ENCODE results near the gene MAP2K3.

Gene MAP2K3

DNA sequence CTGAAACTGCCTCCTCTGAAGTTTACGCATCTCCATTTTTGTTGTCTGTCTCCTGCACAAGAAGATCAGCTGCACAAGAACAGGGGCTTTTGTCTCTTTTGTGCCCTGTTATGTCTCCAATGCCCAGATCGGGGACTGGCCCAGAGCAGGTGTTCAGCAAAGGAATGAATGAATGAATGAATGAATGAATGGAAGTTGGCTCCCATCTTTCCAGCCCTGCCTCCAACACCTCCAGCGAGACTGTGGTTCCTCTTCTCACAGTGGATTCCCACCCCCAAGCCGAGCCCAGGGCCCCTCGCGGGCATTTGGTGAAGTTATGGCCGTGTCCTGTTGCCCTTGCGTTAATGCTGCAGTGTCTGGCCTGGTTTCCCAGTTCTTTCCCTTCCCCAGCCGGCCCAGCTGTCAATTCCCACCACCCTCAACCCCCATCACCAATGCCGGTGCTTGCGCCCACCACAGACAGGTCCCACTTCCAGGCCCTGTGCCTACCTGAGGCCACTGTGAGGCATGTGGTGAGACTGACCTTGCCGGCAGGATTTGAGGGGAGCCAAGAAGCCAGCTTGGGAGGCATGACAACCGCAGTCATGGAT is 70.4 kb downstream of the MAP2K3 start:
- DNase-seq, result no peak

- no peak for DNase-seq
These were observed 71.1 kb downstream of the MAP2K3 start for GRCh38 chr17:21355586-21355985.

GRCh38 chr17:21356537-21357127 is 72.1 kb downstream of the MAP2K3 start:
- DNase-seq, result no peak

DNA sequence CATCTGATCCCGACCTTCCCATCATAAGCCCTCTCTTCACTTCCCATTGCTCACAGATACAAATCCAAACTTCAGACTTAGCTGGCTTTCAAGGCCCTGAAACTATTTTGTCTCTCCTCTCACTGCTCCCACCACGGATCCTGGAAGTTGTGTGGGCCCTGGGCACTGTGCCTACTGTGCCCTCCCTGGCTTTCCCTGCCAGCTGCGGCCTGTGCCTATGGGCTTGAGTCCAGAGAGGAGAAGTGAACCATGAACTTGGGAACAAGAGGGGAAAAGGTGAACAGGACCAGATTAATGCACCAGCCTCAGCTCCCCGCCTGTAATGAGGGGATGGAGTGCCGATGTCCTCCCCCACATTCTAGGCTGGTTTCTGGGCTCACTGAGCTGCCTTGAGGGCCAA is 72.8 kb downstream of the MAP2K3 start:
- no peak for DNase-seq

DNA sequence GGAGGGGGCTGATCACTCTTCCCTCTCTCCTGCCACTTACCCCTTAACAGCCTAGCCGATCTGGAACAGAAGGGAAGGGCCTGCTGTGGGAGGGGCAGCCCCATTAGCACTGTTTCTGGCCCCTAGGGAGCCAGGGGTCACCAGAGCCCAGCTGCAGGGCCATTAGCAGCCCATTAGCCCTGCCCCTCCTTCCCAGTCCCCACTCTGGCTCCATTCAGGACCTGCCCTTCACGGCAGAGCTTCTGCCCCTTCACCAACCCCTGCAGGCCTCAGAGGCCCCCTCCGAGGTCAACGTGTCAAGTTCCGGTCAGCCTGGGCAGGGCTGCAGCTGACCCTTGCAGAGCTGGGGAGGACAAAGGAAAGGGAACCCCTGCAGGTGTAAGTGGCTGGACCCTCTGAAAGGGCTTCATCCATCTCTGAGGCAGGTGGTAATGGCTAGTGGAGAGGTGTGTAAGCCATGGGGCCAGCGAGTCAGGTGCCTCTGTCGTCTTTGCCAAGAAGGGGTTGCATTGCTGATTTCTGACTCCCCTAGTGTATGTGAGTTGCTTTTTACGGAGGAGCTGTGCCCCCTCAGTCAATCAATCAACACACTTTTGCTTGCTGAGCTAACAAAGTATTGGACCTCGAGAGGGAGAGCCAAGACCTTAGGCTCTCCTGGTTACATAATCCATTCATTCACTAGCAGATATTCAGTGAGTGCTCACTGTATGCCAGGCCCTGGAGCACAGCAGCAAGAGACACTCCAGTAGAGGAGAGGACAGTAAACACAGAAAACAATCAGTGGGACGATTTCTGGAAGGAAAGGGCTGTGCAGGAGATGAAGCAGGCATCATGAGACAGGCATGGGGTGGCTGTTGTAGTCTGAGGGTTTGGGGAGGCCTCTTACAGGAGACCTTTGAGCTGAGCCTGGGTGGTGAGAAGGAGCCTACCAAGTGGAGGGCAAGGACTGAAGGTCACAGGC is 73.5 kb downstream of the MAP2K3 start:
- no peak for DNase-seq

DNA sequence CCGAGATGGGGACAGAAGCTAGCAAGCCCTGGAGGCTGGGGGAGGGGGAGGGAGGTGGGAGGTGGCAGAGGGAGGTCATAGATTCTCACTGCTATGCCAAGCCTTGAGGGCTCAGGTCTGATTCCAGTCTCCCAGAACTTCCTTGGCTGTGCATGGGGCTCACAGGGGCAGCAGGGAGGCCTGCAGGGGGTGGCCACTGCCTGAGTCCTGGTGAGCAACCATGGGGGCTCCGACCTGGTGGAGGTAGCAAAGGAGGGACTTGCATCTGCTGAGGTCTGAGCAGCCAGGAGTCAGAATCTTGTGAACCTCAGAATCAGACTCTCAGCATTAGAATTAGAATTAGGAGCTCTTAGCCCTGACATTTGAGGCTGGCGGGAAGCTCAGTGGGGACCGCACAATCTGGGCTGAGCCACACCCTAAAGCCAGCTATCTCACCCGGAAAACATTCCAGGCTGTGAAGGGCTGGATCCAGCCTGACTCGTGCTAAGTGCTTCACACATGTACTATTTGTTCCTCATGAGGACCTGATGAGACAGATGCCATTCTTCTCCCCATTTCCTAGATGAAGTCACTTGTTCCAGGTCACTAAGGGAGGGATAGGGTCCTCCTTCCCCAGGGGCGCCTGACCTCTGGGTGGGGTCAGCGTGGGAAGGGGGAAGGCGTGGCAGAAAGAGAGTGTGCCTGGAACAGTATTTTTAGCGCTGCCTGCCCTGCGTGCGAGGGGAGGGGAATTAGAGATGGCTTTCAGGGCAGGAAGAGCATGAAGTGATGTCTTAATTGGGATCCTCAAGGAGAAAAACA is 74.4 kb downstream of the MAP2K3 start:
- DNase-seq, result no peak

DNA sequence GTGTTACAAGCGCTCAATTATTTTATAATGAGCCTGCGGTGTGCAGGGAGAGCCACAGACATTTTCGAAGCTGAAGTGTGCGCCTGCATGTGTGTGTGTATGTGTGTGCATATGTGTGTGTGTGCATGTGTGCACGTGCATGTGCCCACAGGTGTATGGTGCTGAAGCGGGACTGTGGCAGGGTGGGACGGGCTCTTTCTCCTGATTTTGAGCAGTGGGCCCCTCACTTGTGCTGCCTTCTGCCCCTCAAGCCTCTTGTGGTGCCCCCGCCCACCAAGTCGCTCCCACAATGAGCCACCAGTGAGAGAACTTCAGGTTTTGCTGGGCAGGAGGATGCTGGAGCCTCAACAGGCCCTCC is 75.0 kb downstream of the MAP2K3 start:
- no peak for DNase-seq

- no peak for DNase-seq
These were observed 75.5 kb downstream of the MAP2K3 start for GRCh38 chr17:21360048-21360447.

DNA sequence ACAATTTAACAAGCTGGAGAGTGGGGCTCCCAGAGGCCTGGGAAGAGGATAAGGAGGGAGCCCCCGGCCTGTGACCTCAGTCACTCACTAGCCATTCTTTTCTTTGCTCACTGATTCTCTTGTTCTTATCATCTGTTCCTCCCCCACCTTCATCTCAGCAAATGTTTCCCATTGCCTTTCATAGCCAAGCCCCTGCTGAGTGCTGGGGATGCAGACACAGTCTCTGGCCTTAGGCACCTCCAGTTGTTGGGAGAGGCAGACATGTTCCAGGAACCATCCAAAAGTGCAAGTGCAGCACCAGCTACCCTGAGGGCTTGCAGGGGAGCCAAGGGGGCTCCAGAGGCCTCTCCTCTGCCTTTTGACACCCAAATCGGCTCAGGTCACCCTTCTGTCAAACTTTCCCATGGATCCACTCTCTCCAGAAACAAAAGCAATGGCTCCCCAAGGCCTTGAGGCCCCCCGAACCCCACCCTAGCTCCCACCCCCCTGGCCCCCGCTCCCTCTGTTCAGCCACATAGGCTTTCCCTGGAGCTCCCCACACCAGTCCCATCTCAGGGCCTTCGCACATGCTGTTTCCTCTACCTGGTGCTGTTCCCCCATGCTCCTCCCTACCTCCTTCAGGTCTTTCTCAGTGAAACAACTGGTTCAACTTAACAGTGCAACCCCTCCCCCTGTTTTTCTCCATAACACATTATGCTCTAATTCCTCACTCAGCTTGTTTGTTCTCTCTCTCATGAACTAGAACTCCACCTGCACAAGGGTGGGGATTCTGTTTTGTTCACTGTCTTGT is 76.7 kb downstream of the MAP2K3 start:
- no peak for DNase-seq

- DNase-seq, result no peak
These were observed 77.9 kb downstream of the MAP2K3 start for GRCh38 chr17:21362331-21362931.

GRCh38 chr17:21363776-21364642 is 79.5 kb downstream of the MAP2K3 start:
- no peak for DNase-seq

All from Kasumi-1 (cell line).